T-helper 2 cell treated with Interferon-gamma antibody and Interleukin-4, amounts not matched to agents 100 ng/mL and 5 ng/mL, for 36 hours (primary cell): Measurements from ENCODE around the gene SLC30A3. TPM values are rescaled to one million over a fixed set of nuclear protein-coding genes. Genes with fewer than 3 reads are reported as not detected.

ENCODE experiments used
- intact Hi-C: fragments of 100-400 bp; cut with micrococcal nuclease; formaldehyde crosslinking; loops from one replicate; pipeline ENCODE4 v1.15.1; 2023
- total RNA-seq: library from RNA; stranded (reverse); gene quantifications from 2 replicates; pipeline ENCODE4 v1.2.3, GENCODE V29; 2022

The SLC30A3 gene
- total RNA-seq, 1 donor from 2014 or later, result 0.48 TPM

- intact Hi-C loops, result no loop called here
Observed at GRCh38 chr2:27238976-27239375, 23.9 kb downstream of the SLC30A3 start.

- intact Hi-C loops, result no loop called here
Observed at GRCh38 chr2:27237341-27237945, 25.4 kb downstream of the SLC30A3 start.

- intact Hi-C loops, result no loop called here
Observed at GRCh38 chr2:27236626-27237025, 26.2 kb downstream of the SLC30A3 start.

DNA sequence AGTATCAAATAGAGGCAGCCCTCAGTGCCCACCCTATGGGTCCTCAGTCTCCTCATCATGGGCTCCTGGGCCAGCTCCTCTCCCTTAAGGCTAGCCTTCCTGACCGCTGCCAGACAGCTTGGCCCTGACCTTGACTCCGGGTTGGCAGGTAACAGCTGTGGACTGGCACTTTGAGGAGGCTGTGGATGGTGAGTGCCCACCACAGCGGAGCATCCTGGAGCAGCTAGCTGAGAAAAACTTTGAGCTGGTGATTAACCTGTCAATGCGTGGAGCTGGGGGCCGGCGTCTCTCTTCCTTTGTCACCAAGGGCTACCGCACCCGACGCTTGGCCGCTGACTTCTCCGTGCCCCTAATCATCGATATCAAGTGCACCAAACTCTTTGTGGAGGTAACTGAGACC is 26.7 kb downstream of the SLC30A3 start:
- intact Hi-C loops, result no loop called here

DNA sequence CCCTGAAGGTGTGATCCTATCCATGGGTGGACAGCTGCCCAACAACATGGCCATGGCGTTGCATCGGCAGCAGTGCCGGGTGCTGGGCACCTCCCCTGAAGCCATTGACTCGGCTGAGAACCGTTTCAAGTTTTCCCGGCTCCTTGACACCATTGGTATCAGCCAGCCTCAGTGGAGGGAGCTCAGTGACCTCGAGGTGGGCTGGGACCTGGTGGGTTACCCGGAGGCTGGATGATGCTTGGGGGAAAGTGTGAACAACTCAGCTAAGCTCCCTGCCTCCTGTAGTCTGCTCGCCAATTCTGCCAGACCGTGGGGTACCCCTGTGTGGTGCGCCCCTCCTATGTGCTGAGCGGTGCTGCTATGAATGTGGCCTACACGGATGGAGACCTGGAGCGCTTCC is 29.5 kb downstream of the SLC30A3 start:
- intact Hi-C loops, result no loop called here

DNA sequence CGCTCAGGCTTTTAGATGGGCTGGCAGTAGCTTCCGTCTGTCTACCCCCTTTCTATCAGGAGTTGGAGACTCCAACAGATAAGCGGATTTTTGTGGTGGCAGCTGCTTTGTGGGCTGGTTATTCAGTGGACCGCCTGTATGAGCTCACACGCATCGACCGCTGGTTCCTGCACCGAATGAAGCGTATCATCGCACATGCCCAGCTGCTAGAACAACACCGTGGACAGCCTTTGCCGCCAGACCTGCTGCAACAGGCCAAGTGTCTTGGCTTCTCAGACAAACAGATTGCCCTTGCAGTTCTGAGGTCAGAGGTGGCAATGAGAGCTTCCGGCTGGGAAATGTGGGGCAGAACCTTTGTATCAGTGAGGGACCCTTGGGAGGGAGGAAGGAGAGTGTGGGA is 30.9 kb downstream of the SLC30A3 start:
- intact Hi-C loops, result no loop called here

DNA sequence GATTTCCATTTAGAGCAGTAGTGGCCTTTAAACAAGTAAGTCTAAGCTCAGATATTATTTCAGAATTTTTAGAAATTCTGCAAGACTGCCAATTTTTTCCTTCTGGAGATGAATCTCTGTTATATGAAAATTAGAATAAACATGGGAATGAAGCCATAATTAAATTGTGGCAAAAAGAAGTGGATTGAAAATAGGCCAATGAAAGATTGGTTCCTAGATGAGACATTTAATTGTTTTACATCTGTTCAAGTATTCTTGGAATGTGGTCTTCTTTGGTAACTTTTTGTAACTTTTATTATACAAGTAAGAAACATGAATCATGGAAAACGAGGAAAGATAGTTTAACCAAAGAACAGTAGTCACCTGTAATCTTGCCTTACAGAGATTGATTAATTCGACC is 35.3 kb downstream of the SLC30A3 start:
- intact Hi-C loops, result no loop called here

GRCh38 chr2:27225526-27225925 is 37.3 kb downstream of the SLC30A3 start:
- intact Hi-C loops, result no loop called here

DNA sequence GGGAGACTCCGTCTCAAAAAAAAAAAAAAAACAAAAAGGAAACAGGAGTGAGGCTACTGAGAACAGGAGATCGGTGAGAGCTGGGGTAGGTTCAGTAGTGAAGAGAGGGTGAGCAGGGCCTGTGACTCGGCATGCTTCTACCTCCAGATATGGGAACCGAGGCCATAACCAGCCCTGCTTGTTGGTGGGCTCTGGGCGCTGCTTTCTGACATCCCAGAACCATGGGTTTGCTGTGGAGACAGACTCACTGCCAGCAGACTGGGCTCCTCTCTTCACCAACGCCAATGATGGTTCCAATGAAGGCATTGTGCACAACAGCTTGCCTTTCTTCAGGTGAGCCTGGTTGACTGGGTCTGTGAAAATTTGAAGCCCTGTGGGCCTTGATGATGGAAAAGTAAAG is 39.4 kb downstream of the SLC30A3 start:
- intact Hi-C loops, result no loop called here

- intact Hi-C loops, result no loop called here
Observed at GRCh38 chr2:27222407-27222806, 40.4 kb downstream of the SLC30A3 start.

GRCh38 chr2:27221166-27221565 is 41.7 kb downstream of the SLC30A3 start:
- intact Hi-C loops, result no loop called here

GRCh38 chr2:27220091-27220490 is 42.8 kb downstream of the SLC30A3 start:
- intact Hi-C loops, result no loop called here

GRCh38 chr2:27219091-27219490 is 43.8 kb downstream of the SLC30A3 start:
- intact Hi-C loops, result loop anchor here (5.0 kb wide), 1 partner anchor 43 kb away; the partner anchor contains the start of gene SLC30A3

- intact Hi-C loops, result loop anchor here (5.0 kb wide), 1 partner anchor 44 kb away; the partner anchor contains the start of gene SLC30A3
Observed at GRCh38 chr2:27218614-27219013, 44.2 kb downstream of the SLC30A3 start.

- intact Hi-C loops, result loop anchor here (5.0 kb wide), 1 partner anchor 45 kb away; the partner anchor contains the start of gene SLC30A3
Observed at GRCh38 chr2:27217173-27218121, 45.4 kb downstream of the SLC30A3 start, which contains the start of gene CAD. Gene CAD (plus strand): TSS chr2:27217369. CDS start chr2:27217552, 183 bp downstream.

GRCh38 chr2:27216416-27217137 is 46.3 kb downstream of the SLC30A3 start:
- intact Hi-C loops, result loop anchor here (5.0 kb wide), 1 partner anchor 46 kb away; the partner anchor contains the start of gene SLC30A3

DNA sequence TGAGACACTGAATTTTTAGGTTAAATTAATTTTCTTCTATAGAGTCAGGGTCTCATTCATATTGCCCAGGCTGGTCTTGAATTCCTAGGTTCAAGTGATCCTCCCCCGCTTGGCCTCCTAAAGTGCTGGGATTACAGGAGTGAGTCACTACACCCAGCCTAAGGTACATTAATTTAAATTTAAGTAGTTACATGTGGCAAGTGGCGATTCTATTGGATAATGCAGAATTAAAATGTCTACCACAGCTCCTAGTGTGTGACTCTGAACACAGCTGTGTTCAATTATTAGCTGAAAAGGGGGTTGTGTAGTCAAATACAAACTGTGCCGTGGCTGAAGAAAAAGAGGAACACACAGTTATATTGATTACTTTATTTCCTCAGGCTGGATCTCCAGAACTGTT is 47.9 kb downstream of the SLC30A3 start:
- intact Hi-C loops, result loop anchor here (5.0 kb wide), 3 partner anchors 47 to 447 kb away; partner anchors contain the start of genes OST4, SLC30A3, SLC4A1AP and SUPT7L

DNA sequence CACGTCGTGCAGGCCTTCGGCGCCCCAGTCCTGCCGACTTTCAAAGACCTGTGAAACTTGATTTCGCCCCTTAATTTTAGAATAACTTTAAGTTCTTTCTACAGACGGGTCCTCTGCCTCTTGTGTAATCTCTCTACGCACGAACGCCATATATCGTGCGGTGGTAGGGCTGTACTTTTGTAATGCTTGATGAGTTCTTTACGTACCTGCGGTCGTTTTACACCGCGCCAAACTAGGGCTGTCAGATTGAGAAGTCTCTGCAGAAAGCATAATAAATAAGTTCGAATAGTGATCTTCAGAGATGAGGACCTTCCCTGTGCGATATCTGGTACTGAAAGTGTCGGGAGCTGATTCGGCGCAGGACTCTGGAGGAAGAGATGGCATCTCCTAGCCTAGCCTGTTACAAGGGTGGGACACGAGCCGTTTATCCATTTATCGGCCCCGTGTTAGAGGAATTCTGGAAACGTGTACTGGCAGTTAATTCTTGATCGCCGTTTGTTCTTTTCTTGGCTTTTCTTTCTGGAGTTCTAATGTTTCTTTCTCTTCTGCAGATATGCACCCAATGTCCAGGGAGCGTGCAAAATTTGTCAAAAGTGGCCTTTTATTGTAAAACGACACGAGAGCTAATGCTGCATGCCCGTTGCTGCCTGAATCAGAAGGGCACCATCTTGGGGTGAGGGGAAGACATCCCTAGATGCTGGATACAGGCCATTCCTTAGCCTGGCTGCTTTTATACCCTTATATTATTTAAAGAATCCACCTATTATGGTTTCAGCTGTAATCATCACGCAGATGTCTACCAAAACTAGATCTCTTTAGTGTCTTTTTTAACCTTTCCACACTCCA is 50.0 kb downstream of the SLC30A3 start:
- intact Hi-C loops, result loop anchor here (1.0 to 5.0 kb wide), 7 partner anchors 79 to 449 kb away; partner anchors contain the start of genes EIF2B4, GTF3C2, KHK and OST4

GRCh38 chr2:27211943-27212625 is 50.8 kb downstream of the SLC30A3 start, which contains the start of the genes ATRAID and SLC5A6:
Gene ATRAID (plus strand): TSS chr2:27212041. CDS start chr2:27212369, 328 bp downstream.
Gene SLC5A6 (minus strand): TSS chr2:27212268. CDS start chr2:27207650, 4,618 bp downstream.
- intact Hi-C loops, result loop anchor here (1.0 to 5.0 kb wide), 7 partner anchors 78 to 450 kb away; partner anchors contain the start of genes EIF2B4, GTF3C2, KHK and OST4
